Thoracic aorta (tissue), 2 donors: Measurements from ENCODE around the gene SGCD. TPM values are rescaled to one million over a fixed set of nuclear protein-coding genes. Genes with fewer than 3 reads are reported as not detected.

Source experiments
- ATAC-seq: fragments of 150-250 bp; one replicate; pipeline ENCODE4 v1.8.0; 2017; ENCODE audit warnings: low read depth; ENCODE audit not compliant: insufficient number of reproducible peaks, low FRiP score
- DNase-seq: peaks from one replicate; pipeline ENCODE4 v3.0.0-alpha.2; 2020; ENCODE audit warnings: low spot score
- H3K27ac ChIP-seq, 2 donors: fragments of 200-600 bp; sonication (generic); 1 replicate in 1 of 2; 2 replicates in 1 of 2; pipeline ENCODE4 v1.5.1; 2016; ENCODE audit warnings: mild to moderate bottlenecking in 2 of 2, moderate library complexity in 2 of 2
- H3K27me3 ChIP-seq: fragments of 200-600 bp; sonication (generic); replicated peaks from 2 replicates; pipeline ENCODE4 v1.6.0; 2016; ENCODE audit warnings: mild to moderate bottlenecking; ENCODE audit not compliant: insufficient read depth
- H3K36me3 ChIP-seq: fragments of 200-600 bp; sonication (generic); one replicate; pipeline ENCODE4 v1.5.1; 2016
- H3K4me1 ChIP-seq, 2 donors: fragments of 200-600 bp; sonication (generic); 1 replicate in 1 of 2; 2 replicates in 1 of 2; pipeline versions ENCODE4 v1.5.1 to v1.6.0; 2016; ENCODE audit warnings: low read depth in 2 of 2, mild to moderate bottlenecking in 1 of 2; ENCODE audit not compliant: control insufficient read depth in 1 of 2
- H3K4me3 ChIP-seq: fragments of 200-600 bp; sonication (generic); 2 replicates; pipeline ENCODE4 v1.5.1; 2016; ENCODE audit warnings: mild to moderate bottlenecking
- H3K9me3 ChIP-seq: fragments of 200-600 bp; sonication (generic); 2 replicates; pipeline ENCODE4 v1.5.1; 2016
- CTCF ChIP-seq: fragments of 200-600 bp; sonication (generic); IDR thresholded peaks from one replicate; pipeline ENCODE4 v1.5.1; 2019; ENCODE audit warnings: antibody characterized with exemption
- total RNA-seq, 2 donors: library from RNA; depleted of rRNA; stranded (reverse); fragments of >200 nt; gene quantifications; one replicate each; pipeline versions ENCODE4 v1.1.0 to v1.2.3, GENCODE V29; 2016

Gene SGCD
- total RNA-seq, 2 donors from 2014 or later: 20.4 to 40.3 TPM

DNA sequence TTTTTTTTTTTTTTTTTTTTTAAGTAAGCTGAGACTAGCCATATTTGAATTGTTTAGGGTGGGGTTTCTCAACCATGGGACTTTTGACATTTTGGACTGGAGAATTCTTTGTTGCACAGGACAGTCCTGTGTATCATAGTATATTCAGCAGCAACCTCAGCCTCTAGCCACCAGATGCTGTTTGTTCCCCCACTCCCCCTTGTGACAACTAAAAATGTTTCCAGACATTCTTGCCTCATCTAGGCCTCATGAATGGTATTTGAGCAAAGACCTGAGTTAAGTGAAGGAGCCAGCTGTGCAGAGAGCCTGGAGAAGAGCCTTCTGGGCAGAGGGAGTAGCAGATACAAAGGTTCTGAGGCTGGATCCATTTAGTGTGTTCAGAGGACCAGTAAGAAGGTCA, 155.9 kb downstream of the SGCD start:
- no peaks in the 10 kb centered on the region for H3K9me3 ChIP-seq
- H3K4me1 ChIP-seq: no peaks in the 10 kb centered on the region
- no peak for DNase-seq
- no peak overlapping the region for H3K4me3 ChIP-seq
- ATAC-seq: no peak
- H3K27ac ChIP-seq: no peak overlapping the region
- no peak for TF ChIP-seq CTCF
- H3K27me3 ChIP-seq: no peaks in the 10 kb centered on the region
- H3K36me3 ChIP-seq: no peaks in the 10 kb centered on the region

- Histone ChIP-seq H3K27me3 (no peaks in the 10 kb centered on the region), H3K9me3 (no peaks in the 10 kb centered on the region), H3K36me3 (no peaks in the 10 kb centered on the region), H3K4me1 (no peaks in the 10 kb centered on the region), H3K27ac (no peak overlapping the region), H3K4me3 (no peak overlapping the region)
- DNase-seq (no peak), ATAC-seq (no peak)
- TF ChIP-seq CTCF: no peak
These were observed 159.7 kb downstream of the SGCD start for GRCh38 chr5:156486394-156487238.

DNA sequence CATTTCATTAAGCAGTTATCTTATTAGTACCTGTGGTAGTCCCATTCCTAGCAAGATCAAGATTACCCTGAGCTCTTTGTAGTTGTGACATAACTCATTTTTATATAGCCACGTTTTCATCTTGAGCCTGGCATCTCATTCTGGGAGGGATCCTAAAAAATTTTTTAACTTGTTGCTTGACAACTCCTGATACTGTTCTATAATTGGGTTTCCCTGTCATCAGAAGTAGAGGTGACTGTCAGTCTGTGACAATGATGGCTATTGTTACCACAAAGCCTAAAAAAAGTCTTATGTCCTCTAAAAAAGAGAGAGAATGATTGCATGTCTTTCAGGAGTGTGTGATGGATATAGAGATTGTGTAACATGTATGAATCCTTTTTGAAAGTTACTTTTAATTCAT, 164.8 kb downstream of the SGCD start:
- no peaks in the 10 kb centered on the region for H3K27me3 ChIP-seq

DNA sequence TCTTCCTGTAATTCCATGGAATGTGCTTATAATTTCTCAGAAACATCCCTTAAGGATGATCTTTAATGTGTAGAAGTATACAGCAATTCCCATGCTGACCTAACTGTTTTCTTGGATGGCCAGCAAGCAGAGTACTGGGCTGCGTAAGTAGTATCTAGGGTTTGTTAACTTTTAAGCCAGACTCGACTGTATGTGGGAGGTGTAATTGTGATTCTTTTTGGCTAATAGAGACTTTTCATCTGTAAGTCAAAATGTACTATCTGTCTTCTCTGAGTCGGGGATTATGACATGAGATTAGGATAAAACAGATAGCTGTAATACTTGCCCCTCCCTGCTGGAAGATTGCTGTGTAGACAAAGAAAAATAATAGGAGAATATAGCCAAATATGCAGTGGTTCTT, 169.3 kb downstream of the SGCD start:
- no peak for TF ChIP-seq CTCF
- H3K4me1 ChIP-seq: no peaks in the 10 kb centered on the region
- DNase-seq: no peak
- no peak for ATAC-seq
- no peaks in the 10 kb centered on the region for H3K27me3 ChIP-seq
- H3K4me3 ChIP-seq: no peak overlapping the region
- H3K36me3 ChIP-seq: no peaks in the 10 kb centered on the region
- H3K9me3 ChIP-seq: no peaks in the 10 kb centered on the region
- no peak overlapping the region for H3K27ac ChIP-seq

More for the DNA sequence above, 164.8 kb downstream of the SGCD start:
- Histone ChIP-seq H3K4me3 (no peak overlapping the region), H3K9me3 (no peaks in the 10 kb centered on the region), H3K27ac (no peak overlapping the region), H3K36me3 (no peaks in the 10 kb centered on the region), H3K4me1 (no peaks in the 10 kb centered on the region)
- no peak for TF ChIP-seq CTCF
- DNase-seq (no peak), ATAC-seq (no peak)

DNA sequence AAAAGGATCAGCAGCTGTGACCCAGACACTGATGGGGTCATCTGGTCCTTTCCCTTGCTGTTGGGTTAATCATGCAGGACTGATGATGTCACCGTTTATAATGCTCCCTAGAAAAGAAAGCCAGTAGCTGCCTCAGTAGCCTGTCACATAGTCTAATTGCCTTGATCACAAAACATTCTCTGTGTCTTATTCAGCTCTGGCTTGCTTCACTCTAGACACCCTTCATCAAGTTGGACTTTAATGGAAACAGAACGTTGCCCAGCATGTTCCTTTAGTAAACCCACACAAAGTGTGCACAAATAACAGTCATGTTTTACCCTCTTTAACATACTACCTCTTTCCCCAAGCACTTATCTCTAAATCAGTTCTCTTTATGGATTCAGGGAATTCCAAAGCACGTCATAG, 170.8 kb downstream of the SGCD start:
- no peak for TF ChIP-seq CTCF
- Histone ChIP-seq H3K36me3 (no peaks in the 10 kb centered on the region), H3K4me1 (no peaks in the 10 kb centered on the region), H3K27me3 (no peaks in the 10 kb centered on the region), H3K27ac (no peak overlapping the region), H3K4me3 (no peak overlapping the region), H3K9me3 (no peaks in the 10 kb centered on the region)
- no peak for DNase-seq
- ATAC-seq: no peak
